NT2/D1 (cell line): ENCODE data around the gene TRIM9.

ENCODE experiments used
- SUZ12 ChIP-seq: IDR thresholded peaks from 2 replicates; pipeline ENCODE4 v1.6.1; 2011; ENCODE audit not compliant: insufficient read length, insufficient read depth; ENCODE audit errors: extremely low read depth
- YY1 ChIP-seq: IDR thresholded peaks from 2 replicates; pipeline ENCODE4 v1.6.1; 2011; ENCODE audit not compliant: insufficient read length, insufficient read depth
- ZNF274 ChIP-seq: IDR thresholded peaks from 2 replicates; pipeline ENCODE4 v1.6.1; 2011; ENCODE audit warnings: mild to moderate bottlenecking, low read depth, low read length

GRCh38 chr14:50946234-50946935 lies 148.5 kb downstream of the TRIM9 start:
- TF ChIP-seq ZNF274 (no peak), YY1 (no peak), SUZ12 (no peak)
